ENCODE measurements around the gene FBXL3.

Gene FBXL3

GRCh38 chr13:77026861-77027621 lies at the start of gene FBXL3:
TSS of gene FBXL3 (minus strand) at chr13:77027159. CDS start at chr13:77021860, 5,299 bp downstream.
- DNase-seq (ENCODE audit: low read depth) = peak; percentile 61

GRCh38 chr13:77067519-77067918 lies 40.6 kb upstream of the FBXL3 start:
- no peak for DNase-seq (ENCODE audit: low read depth)

GRCh38 chr13:77065461-77066147 lies 38.6 kb upstream of the FBXL3 start:
- DNase-seq (ENCODE audit: low read depth) = no peak

- no peak for DNase-seq (ENCODE audit: low read depth)
These were observed 35.1 kb upstream of the FBXL3 start for GRCh38 chr13:77062097-77062496.

GRCh38 chr13:77061362-77061761 lies 34.4 kb upstream of the FBXL3 start:
- no peak for DNase-seq (ENCODE audit: low read depth)

GRCh38 chr13:77056886-77057285 lies 29.9 kb upstream of the FBXL3 start:
- DNase-seq (ENCODE audit: low read depth) = no peak

- no peak for DNase-seq (ENCODE audit: low read depth)
These were observed 29.4 kb upstream of the FBXL3 start for GRCh38 chr13:77056382-77056781.

GRCh38 chr13:77055158-77055557 lies 28.2 kb upstream of the FBXL3 start:
- DNase-seq (ENCODE audit: low read depth) = no peak

- no peak for DNase-seq (ENCODE audit: low read depth)
These were observed 26.2 kb upstream of the FBXL3 start for GRCh38 chr13:77053192-77053591.

- DNase-seq (ENCODE audit: low read depth) = no peak
These were observed 21.7 kb upstream of the FBXL3 start for GRCh38 chr13:77048681-77049080.

- no peak for DNase-seq (ENCODE audit: low read depth)
These were observed 20.8 kb upstream of the FBXL3 start for GRCh38 chr13:77047649-77048343.

GRCh38 chr13:77042566-77043177 lies 15.7 kb upstream of the FBXL3 start:
- DNase-seq (ENCODE audit: low read depth) = no peak

GRCh38 chr13:77040835-77041234 lies 13.9 kb upstream of the FBXL3 start:
- no peak for DNase-seq (ENCODE audit: low read depth)

GRCh38 chr13:77040076-77040475 lies 13.1 kb upstream of the FBXL3 start:
- no peak for DNase-seq (ENCODE audit: low read depth)

GRCh38 chr13:77038907-77039480 lies 12.0 kb upstream of the FBXL3 start:
- no peak for DNase-seq (ENCODE audit: low read depth)

GRCh38 chr13:77036279-77036678 lies 9.3 kb upstream of the FBXL3 start:
- DNase-seq (ENCODE audit: low read depth) = no peak

GRCh38 chr13:77034881-77035280 lies 7.9 kb upstream of the FBXL3 start:
- no peak for DNase-seq (ENCODE audit: low read depth)

GRCh38 chr13:77033717-77034302 lies 6.9 kb upstream of the FBXL3 start:
- no peak for DNase-seq (ENCODE audit: low read depth)

GRCh38 chr13:77031656-77032243 lies 4.8 kb upstream of the FBXL3 start:
- no peak for DNase-seq (ENCODE audit: low read depth)

GRCh38 chr13:77029436-77029835 lies 2.5 kb upstream of the FBXL3 start:
- DNase-seq (ENCODE audit: low read depth) = no peak

- DNase-seq (ENCODE audit: low read depth) = no peak
These were observed 1.2 kb upstream of the FBXL3 start for GRCh38 chr13:77028202-77028601.

All from stimulated activated CD8-positive, alpha-beta memory T cell treated with anti-CD3 and anti-CD28 coated beads, Interleukin-15, amount 100 ng/mL, for 24 hours (primary cell).